SK-MEL-5 (cell line): ENCODE measurements around the gene ZNF503. TPM values are rescaled to one million over a fixed set of nuclear protein-coding genes. Genes with fewer than 3 reads are reported as not detected.

ENCODE experiments used
- DNase-seq: peaks from one replicate; pipeline ENCODE4 v3.0.0-alpha.2; 2016; ENCODE audit warnings: low read depth, low spot score
- in situ Hi-C: cut with HindIII; loops from 2 replicates; pipeline ENCODE4 v1.10.0; 2016; ENCODE audit warnings: low sequenced_read_pairs, high pct_unique_total_duplicates, low pct_unique_long_range_greater_than_20kb
- total RNA-seq: library from RNA; depleted of rRNA; stranded (reverse); fragments of >200 nt; shearing (Covaris generic); gene quantifications from 2 replicates; pipeline ENCODE4 v1.2.3, GENCODE V29; 2014

The ZNF503 gene
- total RNA-seq, 1 experiment from 2014 or later: 1.4 TPM

GRCh38 chr10:75400163-75400770 lies 1.3 kb downstream of the ZNF503 start:
- in situ Hi-C loops: no loop called here
- peak; percentile 13 for DNase-seq

GRCh38 chr10:75399461-75400162 lies 2.0 kb downstream of the ZNF503 start:
- in situ Hi-C loops: no loop called here
- DNase-seq: peak; percentile 58

DNA sequence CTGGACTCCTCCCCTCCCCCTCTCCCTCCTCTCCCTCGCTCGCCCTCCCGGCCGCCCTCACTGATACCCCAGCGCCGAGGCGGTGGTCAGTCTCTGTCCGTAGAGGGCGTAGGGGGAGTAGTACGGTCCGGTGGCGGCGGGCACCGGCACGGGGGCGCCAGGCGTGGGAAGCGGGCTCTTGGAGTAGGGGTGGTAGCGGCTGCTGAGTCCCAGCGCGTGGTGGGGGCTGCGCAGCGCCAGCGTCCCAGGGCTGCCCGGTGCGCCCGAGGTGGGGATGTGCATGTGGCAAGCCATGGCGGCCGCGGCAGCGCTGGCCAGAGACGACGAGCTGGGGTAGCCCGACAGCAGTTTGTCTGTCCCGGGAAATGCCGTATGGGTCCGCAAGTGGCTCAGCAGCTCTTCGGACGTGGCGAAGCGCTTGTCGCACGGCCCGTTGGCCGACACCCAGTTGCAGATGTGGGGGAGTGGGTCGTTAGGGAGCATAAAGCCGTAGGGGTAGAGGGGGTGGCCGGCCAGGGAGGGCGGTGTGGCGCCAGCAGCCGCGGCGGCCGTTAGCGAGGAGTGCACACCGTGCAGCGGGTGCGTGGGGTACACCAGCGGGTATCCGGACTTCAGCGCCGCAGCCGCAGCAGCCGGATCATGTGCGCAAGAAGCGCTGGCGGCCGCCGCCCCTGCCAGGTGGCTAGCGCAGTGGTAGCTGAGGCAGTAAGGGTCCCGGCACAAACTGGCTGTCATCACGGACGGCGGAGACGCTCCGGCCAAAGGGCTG lies 2.7 kb downstream of the ZNF503 start:
- no peak for DNase-seq
- in situ Hi-C loops: no loop called here

GRCh38 chr10:75398200-75398691 lies 3.3 kb downstream of the ZNF503 start:
- no peak for DNase-seq
- in situ Hi-C loops: no loop called here

DNA sequence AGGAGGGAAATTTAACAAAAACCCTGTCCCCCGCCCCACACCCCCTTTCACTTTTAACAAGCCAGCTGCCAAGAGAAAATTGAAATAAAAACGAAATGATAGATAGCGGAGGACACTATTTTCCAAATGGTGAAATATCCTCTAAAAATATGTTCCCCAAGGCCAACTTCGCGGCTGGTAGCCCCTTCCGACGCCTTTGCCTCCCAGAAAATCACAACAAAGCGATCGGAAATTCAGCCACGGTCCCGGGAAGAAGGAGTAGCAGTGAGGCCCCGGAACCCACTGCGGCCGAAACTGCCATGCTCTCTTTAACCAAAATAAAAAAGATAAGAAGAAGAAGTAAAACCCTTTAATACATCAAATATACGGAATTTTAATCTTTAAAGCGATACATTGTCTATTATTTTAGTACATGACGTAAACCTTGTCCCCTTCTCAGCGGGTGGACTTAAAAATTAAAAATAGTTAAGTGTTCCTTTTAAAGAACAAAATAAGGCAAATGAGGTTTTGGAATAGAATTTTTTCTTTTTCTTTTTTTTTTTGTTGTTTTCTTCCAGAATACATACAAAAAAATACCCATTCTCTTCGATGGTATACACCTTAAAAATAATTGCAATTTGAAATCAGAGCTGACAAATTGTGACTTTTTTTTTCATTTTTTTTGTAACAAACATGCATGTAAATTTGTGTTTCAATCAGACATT lies 3.9 kb downstream of the ZNF503 start:
- DNase-seq: no peak
- in situ Hi-C loops: no loop called here

GRCh38 chr10:75396631-75397495 lies 4.7 kb downstream of the ZNF503 start:
- in situ Hi-C loops: no loop called here
- no peak for DNase-seq

GRCh38 chr10:75395932-75396630 lies 5.5 kb downstream of the ZNF503 start:
- no peak for DNase-seq
- in situ Hi-C loops: no loop called here

DNA sequence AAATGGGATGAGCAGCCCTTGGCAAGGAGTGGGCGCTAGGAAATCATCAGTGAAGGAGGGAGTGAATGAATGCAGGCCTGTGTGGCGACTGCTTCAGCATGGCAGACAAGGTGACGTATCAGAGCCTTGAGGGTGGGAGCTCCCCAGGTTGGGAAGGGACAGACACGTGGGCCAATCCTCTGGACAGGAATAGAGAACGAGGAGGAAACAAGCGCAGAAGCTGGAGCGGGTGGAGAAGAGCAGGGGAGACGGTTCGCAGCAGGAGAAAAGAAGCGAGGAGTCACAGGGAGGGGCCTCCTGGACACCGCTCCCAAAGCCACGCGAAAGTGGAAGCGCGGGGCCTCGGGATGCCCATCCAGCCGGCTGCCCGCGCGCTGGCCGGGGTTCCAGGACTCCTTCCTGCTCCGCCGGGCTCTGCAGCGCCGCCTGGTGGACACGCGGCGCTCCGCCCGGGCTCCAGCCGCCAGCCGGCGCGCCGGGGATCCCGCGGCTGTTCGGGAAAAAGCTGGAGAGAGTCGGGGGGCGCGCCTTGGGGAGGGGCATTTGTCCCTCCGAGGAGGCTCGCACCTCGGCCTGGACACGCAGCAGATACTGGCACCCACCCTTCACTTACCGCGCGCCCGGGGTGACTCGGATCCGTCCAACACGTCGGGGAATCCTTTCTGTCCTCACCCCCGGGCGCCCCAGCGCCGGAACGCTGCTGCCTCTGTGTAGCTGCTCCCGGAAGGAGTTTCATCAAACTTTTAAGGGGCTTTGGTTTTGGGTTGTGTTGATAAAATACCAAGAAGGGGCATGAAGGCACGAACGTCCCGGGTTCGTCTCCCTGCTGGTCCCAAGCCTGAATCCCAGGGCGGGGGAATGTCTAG lies 6.3 kb downstream of the ZNF503 start:
- DNase-seq: no peak
- in situ Hi-C loops: no loop called here

GRCh38 chr10:75394221-75394620 lies 7.3 kb downstream of the ZNF503 start:
- DNase-seq: no peak
- in situ Hi-C loops: no loop called here

- in situ Hi-C loops: no loop called here
These were observed 8.8 kb downstream of the ZNF503 start for GRCh38 chr10:75392744-75393143.

DNA sequence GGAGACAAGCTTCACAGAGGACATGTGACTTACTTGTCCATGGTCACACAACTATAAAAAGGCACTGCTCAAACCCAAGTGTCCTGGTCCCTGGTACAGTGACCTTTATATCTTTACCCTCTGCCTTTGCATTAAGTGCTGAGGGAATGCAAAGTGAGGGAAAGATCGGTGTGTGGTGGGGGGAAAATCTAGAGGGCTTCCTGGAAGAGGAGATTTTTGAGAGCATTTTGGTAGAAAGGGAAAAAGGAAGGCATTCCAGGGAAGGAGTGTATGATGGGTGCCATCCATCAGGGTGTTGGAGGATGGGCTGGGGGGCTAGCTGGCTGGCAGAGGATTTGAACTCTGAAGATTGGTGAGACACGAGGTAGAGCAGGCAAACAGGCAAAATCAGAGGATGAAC lies 9.3 kb downstream of the ZNF503 start:
- DNase-seq: no peak
- in situ Hi-C loops: no loop called here

More at GRCh38 chr10:75392744-75393143, 8.8 kb downstream of the ZNF503 start:
- DNase-seq: no peak

- DNase-seq: no peak
- in situ Hi-C loops: no loop called here
These were observed 11.4 kb downstream of the ZNF503 start for GRCh38 chr10:75390178-75390577.

GRCh38 chr10:75388082-75388481 lies 13.5 kb downstream of the ZNF503 start:
- in situ Hi-C loops: no loop called here
- DNase-seq: no peak

DNA sequence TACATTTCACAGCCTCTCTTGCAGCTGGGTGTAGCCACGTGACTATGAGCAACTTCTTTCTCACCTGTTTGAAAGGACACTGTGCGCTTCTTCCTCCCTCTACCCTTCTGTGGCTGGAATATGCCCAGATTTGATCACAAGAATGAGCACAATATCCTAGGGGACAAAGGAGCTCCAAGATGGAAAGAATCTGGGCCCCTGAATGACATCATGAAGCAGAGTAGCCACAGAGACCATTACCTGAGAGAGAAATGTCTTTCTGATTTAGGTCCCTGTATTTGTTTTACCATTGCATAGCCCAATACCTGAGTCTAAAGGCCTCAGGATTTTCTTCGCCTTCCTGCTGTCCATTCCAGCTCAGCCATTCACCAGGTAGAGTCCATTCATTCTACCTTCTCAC lies 15.4 kb downstream of the ZNF503 start:
- in situ Hi-C loops: no loop called here
- no peak for DNase-seq

- in situ Hi-C loops: no loop called here
- DNase-seq: no peak
These were observed 21.7 kb downstream of the ZNF503 start for GRCh38 chr10:75379817-75380216.

- DNase-seq: no peak
- in situ Hi-C loops: no loop called here
These were observed 22.3 kb downstream of the ZNF503 start for GRCh38 chr10:75379212-75379724.
